Activated naive CD8-positive, alpha-beta T cell treated with anti-CD3 and anti-CD28 coated beads for 36 hours (primary cell): ENCODE measurements around the gene CLN6. TPM values are rescaled to one million over a fixed set of nuclear protein-coding genes. Genes with fewer than 3 reads are reported as not detected.

Experiments used
- DNase-seq: peaks from one replicate; pipeline ENCODE4 v3.0.0; 2021
- H3K27ac Mint-ChIP-seq: one replicate; pipeline ENCODE4 v1.8.0; 2022; ENCODE audit warnings: mild to moderate bottlenecking, moderate library complexity, mixed read lengths
- H3K27me3 Mint-ChIP-seq: one replicate; pipeline ENCODE4 v1.8.0; 2022; ENCODE audit warnings: mild to moderate bottlenecking, mixed read lengths
- H3K36me3 Mint-ChIP-seq: one replicate; pipeline ENCODE4 v1.8.0; 2021; ENCODE audit warnings: mild to moderate bottlenecking, mixed read lengths
- H3K4me1 Mint-ChIP-seq: one replicate; pipeline ENCODE4 v1.8.0; 2021; ENCODE audit warnings: mixed read lengths
- H3K4me3 Mint-ChIP-seq: one replicate; pipeline ENCODE4 v1.8.0; 2022; ENCODE audit warnings: mild to moderate bottlenecking, moderate library complexity, mixed read lengths
- H3K9me3 Mint-ChIP-seq: one replicate; pipeline ENCODE4 v1.8.0; 2022; ENCODE audit warnings: mixed read lengths
- total RNA-seq, 2 experiments: library from RNA; stranded (reverse); gene quantifications; one replicate each; pipeline ENCODE4 v1.2.3, GENCODE V29; 2021

Gene CLN6
- total RNA-seq: 10 to 100 TPM; 67.7 to 72.0 TPM

GRCh38 chr15:68229386-68230156 is at the start of gene CLN6:
Gene CLN6, minus strand, starts transcription at chr15:68229728. Its CDS starts 144 bp downstream, at chr15:68229584.
- Mint-ChIP-seq H3K9me3 (no peaks in the 10 kb centered on the region), H3K36me3 (peaks cover 35% of the 10 kb centered on the region), H3K4me1 (peaks cover 35% of the 10 kb centered on the region), H3K27me3 (no peaks in the 10 kb centered on the region), H3K4me3 (peak within 1 kb of the TSS; percentile 92), H3K27ac (peak within 1 kb of the TSS; percentile 98)
- DNase-seq: peak; percentile 90

GRCh38 chr15:68278595-68279405 is 49.3 kb upstream of the CLN6 start:
- Mint-ChIP-seq H3K9me3 (no peaks in the 10 kb centered on the region), H3K27ac (peak overlapping the region; percentile 99), H3K4me1 (peaks cover 42% of the 10 kb centered on the region), H3K36me3 (peaks cover 26% of the 10 kb centered on the region), H3K27me3 (no peaks in the 10 kb centered on the region), H3K4me3 (peak overlapping the region; percentile 98)
- DNase-seq: no peak

DNA sequence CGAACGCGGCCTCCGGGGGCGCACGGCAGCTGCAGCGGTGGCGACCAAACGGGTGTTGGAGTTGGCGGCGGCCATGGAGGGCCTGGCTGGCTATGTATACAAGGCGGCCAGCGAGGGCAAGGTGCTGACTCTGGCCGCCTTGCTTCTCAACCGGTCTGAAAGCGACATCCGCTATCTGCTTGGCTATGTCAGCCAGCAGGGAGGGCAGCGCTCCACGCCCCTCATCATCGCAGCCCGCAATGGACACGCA is 48.7 kb upstream of the CLN6 start:
- Mint-ChIP-seq H3K9me3 (no peaks in the 10 kb centered on the region), H3K36me3 (peaks cover 24% of the 10 kb centered on the region), H3K4me1 (peaks cover 40% of the 10 kb centered on the region), H3K27ac (peak overlapping the region; percentile 99), H3K4me3 (peak overlapping the region; percentile 98), H3K27me3 (no peaks in the 10 kb centered on the region)
- no peak for DNase-seq

DNA sequence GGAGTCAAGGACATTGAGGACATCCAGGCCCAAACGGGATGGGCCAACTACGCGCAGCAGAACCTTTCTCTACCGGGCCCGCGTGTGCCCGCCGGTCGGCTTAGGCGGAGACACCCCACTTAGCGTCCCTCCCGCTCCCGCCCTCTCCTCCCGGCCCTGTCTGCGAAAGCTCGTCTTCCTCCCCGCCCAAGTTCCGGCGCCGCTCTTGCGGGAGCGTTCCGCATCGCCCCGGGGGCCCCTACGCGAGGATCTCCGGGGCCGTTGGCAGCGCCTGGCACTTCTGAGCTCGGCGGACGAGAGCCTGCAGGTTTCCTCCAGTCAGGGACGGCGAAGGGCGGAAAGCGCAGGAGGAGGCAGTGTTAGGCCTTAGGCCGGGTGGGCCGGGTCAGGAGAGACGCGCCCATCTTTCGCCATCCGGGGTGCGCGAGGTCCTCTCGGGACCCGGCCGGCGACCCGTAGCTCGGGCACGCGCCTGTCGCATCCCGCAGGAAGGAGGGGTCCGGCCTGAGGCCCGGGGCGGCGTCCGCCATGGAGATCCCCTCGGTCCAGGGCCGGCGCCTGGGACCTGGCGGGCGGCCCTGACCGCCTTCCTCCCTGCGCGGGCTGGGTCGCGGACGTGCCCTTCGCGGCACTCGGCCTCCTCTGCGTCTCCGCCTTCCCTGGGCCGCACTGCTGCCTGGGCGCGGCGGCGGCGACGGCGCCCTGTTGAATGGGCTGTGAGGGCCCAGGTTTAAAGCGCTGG is 48.2 kb upstream of the CLN6 start, which contains the start of gene FEM1B:
FEM1B (plus strand) TSS at position 143 of the 742 bp plus-strand sequence. CDS start 673 bp downstream, outside the sequence.
- peak; percentile 90 for DNase-seq
- Mint-ChIP-seq H3K4me1 (peaks cover 40% of the 10 kb centered on the region), H3K27me3 (no peaks in the 10 kb centered on the region), H3K4me3 (peak within 1 kb of the TSS; percentile 98), H3K9me3 (no peaks in the 10 kb centered on the region), H3K27ac (peak within 1 kb of the TSS; percentile 99), H3K36me3 (peaks cover 24% of the 10 kb centered on the region)

- no peak for DNase-seq
- Mint-ChIP-seq H3K9me3 (no peaks in the 10 kb centered on the region), H3K27me3 (no peaks in the 10 kb centered on the region), H3K36me3 (peaks cover 24% of the 10 kb centered on the region), H3K27ac (peak overlapping the region; percentile 99), H3K4me3 (peak overlapping the region; percentile 98), H3K4me1 (peaks cover 38% of the 10 kb centered on the region)
Measured at GRCh38 chr15:68277131-68277602, 47.6 kb upstream of the CLN6 start.

DNA sequence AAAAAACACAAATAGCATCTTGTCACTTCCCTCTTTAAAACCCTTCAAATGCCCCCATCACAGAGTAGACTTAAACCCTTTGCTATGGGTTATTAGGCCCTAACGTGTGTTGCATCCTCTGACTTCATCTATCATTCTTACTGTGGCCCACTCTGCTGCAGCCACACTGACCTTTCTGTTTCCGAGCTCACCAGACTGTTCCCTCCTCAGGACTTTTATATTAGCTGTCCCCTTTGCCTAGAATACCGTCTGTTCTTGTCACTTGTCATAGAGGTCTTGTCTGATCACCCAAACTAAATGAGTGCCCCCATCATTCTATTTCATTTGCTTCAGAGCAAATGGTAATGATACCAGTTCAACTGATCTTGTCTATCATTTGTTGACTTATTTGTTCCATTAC is 47.1 kb upstream of the CLN6 start:
- no peaks in the 10 kb centered on the region for H3K9me3 Mint-ChIP-seq
- no peak for DNase-seq
- peak overlapping the region; percentile 99 for H3K27ac Mint-ChIP-seq
- no peaks in the 10 kb centered on the region for H3K27me3 Mint-ChIP-seq
- peaks cover 33% of the 10 kb centered on the region for H3K4me1 Mint-ChIP-seq
- peak overlapping the region; percentile 98 for H3K4me3 Mint-ChIP-seq
- H3K36me3 Mint-ChIP-seq: peaks cover 20% of the 10 kb centered on the region

DNA sequence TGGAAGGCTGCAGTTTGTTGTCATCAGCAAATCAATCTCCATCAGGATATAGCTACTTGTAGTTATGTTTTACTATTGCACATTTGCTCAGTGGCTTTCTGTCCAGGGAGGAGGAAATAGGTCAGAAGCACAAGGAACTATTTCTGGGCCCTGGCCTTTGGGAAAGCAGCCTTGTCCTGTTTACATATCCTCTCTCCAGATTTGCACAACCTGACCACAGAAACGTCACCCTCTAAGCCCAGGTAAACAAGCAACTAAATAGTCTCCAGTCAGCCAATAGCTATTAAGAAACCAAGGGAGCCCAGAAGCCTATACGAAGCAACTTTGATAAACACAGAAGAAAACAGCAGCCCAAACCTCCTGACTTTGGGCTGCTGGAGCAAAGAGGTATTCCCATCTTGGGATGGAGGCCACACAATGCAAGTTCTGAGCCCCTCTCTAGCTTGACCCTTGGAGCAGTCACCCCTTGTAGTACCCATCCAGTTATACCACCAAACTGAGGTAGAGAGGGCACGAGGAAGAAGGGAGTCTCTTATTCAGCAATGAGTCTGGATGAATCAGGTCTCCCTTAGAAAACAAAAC is 45.7 kb upstream of the CLN6 start:
- Mint-ChIP-seq H3K4me3 (no peak overlapping the region), H3K36me3 (peaks cover 16% of the 10 kb centered on the region), H3K9me3 (no peaks in the 10 kb centered on the region), H3K27ac (no peak overlapping the region), H3K4me1 (peaks cover 19% of the 10 kb centered on the region), H3K27me3 (no peaks in the 10 kb centered on the region)
- DNase-seq: no peak

DNA sequence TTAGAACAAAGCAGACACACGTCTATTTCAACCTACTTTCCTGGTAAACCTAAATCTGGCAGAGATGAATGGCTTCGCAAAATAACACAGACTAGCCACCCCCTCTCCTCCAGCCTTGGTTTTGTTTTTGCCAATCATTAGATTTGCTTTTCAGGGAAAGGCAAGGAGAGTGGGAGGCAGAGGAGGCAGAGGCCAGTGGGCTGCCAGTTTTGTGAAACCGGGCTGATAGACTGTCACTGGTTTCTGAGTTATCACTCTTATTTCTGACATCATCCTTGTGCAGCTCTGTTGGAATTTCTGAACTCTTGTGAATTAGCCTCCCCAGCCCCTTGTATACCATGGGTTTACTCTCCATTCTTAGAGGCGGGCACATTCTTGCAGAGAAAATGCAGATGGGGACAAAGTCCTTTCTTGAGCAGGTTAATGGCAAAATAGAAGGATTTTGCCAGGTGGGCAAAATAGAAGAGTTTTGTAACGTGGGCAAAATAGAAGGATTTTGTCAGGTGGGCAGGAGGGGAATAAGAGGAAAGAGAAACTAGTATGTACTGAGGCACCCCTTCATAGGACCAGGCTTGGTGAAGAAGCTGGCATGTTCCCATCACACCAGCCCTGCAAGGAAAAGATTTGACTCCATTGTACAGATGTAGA is 44.8 kb upstream of the CLN6 start:
- peaks cover 13% of the 10 kb centered on the region for H3K4me1 Mint-ChIP-seq
- H3K36me3 Mint-ChIP-seq: peaks cover 8% of the 10 kb centered on the region
- no peaks in the 10 kb centered on the region for H3K27me3 Mint-ChIP-seq
- H3K27ac Mint-ChIP-seq: no peak overlapping the region
- no peak for DNase-seq
- H3K9me3 Mint-ChIP-seq: no peaks in the 10 kb centered on the region
- no peak overlapping the region for H3K4me3 Mint-ChIP-seq

DNA sequence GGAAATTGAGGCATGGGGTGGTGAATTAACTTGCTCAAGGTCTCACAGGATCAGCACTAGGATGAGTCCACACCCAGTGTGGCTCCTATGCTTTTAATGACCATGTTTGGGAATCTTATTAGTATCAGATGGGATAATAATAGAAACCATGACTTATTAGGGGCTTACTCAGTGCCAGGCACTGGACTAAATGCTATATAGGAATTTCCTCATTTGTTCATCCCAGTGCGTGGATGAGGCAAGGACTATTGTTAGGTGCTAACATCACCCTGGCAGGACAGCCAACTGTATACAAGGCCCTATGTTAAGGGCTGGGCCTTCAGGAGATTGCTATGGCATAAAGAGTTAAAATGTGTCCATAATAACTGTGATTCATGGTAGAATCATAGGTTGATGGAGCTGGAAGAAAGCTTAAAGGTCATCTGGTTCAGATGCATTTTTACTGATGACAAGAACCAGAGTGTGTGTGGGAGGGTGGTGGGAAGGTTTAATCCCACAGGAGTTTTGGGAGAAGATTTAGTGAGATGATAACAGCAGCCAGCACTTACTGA is 43.3 kb upstream of the CLN6 start:
- no peak overlapping the region for H3K4me3 Mint-ChIP-seq
- no peak for DNase-seq
- H3K27me3 Mint-ChIP-seq: no peaks in the 10 kb centered on the region
- H3K36me3 Mint-ChIP-seq: no peaks in the 10 kb centered on the region
- H3K4me1 Mint-ChIP-seq: peaks cover 9% of the 10 kb centered on the region
- H3K27ac Mint-ChIP-seq: no peak overlapping the region
- no peaks in the 10 kb centered on the region for H3K9me3 Mint-ChIP-seq

DNA sequence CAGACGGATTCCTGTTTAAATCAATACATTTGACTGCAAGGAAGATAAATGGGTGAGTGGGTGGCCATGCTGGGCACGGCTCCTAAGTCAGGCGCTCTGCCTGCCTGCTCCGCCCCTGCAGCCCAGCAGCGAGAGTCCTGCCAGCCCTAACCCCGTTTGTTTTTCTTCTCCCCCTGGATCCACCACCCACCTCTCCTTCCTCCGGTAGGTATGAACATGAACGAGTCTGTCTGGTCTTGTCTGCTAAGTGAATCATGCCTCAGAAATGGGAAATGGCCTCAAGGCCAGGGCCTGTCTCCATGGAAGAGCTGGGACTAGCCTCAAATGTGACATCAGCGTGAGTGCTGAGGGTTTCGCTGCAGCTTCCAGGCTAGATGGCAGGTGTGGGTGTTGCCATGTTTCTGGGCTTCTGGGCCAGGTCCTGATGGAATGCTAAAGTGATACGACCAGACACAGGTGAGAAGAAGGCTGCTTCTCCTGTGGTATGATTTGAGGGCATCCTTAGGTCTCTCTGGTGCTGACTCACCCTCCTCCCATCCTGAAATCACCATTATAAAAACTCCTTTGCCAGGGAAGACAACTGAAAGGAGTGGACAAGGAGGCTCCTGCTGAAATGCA is 42.4 kb upstream of the CLN6 start:
- H3K4me3 Mint-ChIP-seq: no peak overlapping the region
- no peaks in the 10 kb centered on the region for H3K27me3 Mint-ChIP-seq
- DNase-seq: no peak
- H3K36me3 Mint-ChIP-seq: no peaks in the 10 kb centered on the region
- H3K9me3 Mint-ChIP-seq: no peaks in the 10 kb centered on the region
- no peak overlapping the region for H3K27ac Mint-ChIP-seq
- H3K4me1 Mint-ChIP-seq: peaks cover 7% of the 10 kb centered on the region

DNA sequence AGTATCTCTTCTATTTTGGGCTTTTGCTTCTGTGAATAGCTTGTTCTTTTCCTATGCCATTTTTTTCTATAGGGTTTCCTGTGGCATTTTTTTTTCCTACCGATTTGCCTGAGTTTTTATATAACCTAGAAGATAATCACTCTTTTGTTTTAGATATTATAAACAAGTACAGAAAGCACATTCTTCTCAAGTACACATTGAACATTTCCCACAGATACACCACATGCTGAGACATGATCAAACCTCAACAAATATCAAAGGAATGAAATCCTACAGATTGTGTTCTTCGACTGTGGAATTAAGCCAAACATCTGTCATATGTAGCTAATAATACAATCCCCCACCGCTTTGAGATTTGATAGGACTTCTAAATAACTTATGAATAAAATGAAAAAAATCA is 38.9 kb upstream of the CLN6 start:
- Mint-ChIP-seq H3K4me1 (no peaks in the 10 kb centered on the region), H3K27ac (no peak overlapping the region), H3K9me3 (no peaks in the 10 kb centered on the region), H3K36me3 (no peaks in the 10 kb centered on the region), H3K4me3 (no peak overlapping the region), H3K27me3 (peaks cover 11% of the 10 kb centered on the region)
- no peak for DNase-seq

DNA sequence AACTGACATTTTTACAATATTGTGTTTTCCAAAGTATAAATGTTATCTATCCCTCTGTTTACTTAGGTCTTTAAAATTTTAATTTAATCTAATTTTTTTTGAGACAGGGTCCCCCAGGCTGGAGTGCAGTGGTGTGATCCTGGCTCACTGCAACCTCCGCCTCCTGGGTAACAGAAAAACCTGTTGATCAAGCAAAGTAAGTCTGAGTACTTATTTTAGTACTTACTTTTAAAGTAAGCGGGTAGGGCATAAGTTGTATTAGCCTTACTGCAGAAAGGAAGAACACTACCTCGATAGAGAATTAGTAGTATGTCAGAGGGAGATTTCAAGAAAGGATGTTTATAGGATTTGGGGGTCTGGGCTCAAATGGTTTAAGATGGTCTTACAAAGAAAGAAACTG is 36.1 kb upstream of the CLN6 start:
- no peak for DNase-seq
- Mint-ChIP-seq H3K36me3 (no peaks in the 10 kb centered on the region), H3K4me3 (no peak overlapping the region), H3K4me1 (peaks cover 2% of the 10 kb centered on the region), H3K27me3 (peaks cover 11% of the 10 kb centered on the region), H3K9me3 (no peaks in the 10 kb centered on the region), H3K27ac (no peak overlapping the region)

DNA sequence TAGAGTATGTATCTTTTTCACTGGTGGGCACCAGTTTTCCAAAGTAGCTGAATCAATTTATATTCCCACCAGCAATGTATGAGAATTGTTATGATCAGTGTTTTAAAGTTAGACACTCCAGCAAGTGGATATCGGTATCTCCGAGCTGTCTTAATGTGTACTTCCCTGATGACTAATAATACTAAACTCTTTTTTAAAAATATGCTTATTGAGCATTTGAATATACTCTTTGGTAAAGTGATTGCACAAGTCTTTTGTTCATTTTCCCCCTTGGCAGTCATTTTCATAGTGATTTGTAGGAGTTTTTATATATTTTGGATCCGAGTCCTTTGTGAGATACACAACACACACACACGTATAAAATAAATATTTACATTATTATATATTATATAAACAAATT is 35.6 kb upstream of the CLN6 start:
- peaks cover 2% of the 10 kb centered on the region for H3K4me1 Mint-ChIP-seq

GRCh38 chr15:68264282-68264681 is 34.8 kb upstream of the CLN6 start:
- DNase-seq: no peak
- Mint-ChIP-seq H3K4me1 (peaks cover 4% of the 10 kb centered on the region), H3K27ac (no peak overlapping the region), H3K4me3 (no peak overlapping the region), H3K9me3 (no peaks in the 10 kb centered on the region), H3K27me3 (peaks cover 11% of the 10 kb centered on the region), H3K36me3 (no peaks in the 10 kb centered on the region)

More for the DNA sequence above, 35.6 kb upstream of the CLN6 start:
- H3K27ac Mint-ChIP-seq: no peak overlapping the region
- no peak overlapping the region for H3K4me3 Mint-ChIP-seq
- H3K9me3 Mint-ChIP-seq: no peaks in the 10 kb centered on the region
- peaks cover 11% of the 10 kb centered on the region for H3K27me3 Mint-ChIP-seq
- no peaks in the 10 kb centered on the region for H3K36me3 Mint-ChIP-seq
- DNase-seq: no peak
